Cardiac muscle cell (in vitro differentiated cells and primary cell): ENCODE data around the gene LRP8. TPM values are rescaled to one million over a fixed set of nuclear protein-coding genes. Genes with fewer than 3 reads are reported as not detected.

Source experiments
- polyA plus RNA-seq: library from polyadenylated mRNA; unstranded; fragments of >200 nt; fragmentation: Nextera tagmentation; extraction: Ambion mirVana; gene quantifications from 2 replicates; pipeline ENCODE4 v1.2.1, GENCODE V29; 2016
- total RNA-seq: library from RNA; depleted of rRNA; stranded (reverse); fragments of >200 nt; gene quantifications from 2 replicates; pipeline ENCODE4 v1.2.3, GENCODE V29; 2016

Gene LRP8
- total and polyA plus RNA-seq, 2 experiments from 2014 or later: 5.4 to 9.7 TPM

Other genes with a start within 250 kb of the LRP8 start
- not detected in 2 replicates for gene SLC1A7, start 185.4 kb downstream of the LRP8 start, total RNA-seq
- 0.15 TPM in 1 of 2 replicates, not detected in the other for gene SLC1A7, start 185.4 kb downstream of the LRP8 start, polyA plus RNA-seq
- gene CPT2, start 131.2 kb downstream of the LRP8 start, total RNA-seq: 47.1 and 60.8 TPM in 2 replicates
- gene CPT2, start 131.2 kb downstream of the LRP8 start, polyA plus RNA-seq: 52.3 and 60.1 TPM in 2 replicates
- 49.7 and 62.2 TPM in 2 replicates for gene CZIB, start 107.4 kb downstream of the LRP8 start, total RNA-seq
- 83.7 and 94.4 TPM in 2 replicates for gene CZIB, start 107.4 kb downstream of the LRP8 start, polyA plus RNA-seq
- 30.9 and 36.6 TPM in 2 replicates for gene MAGOH, start 89.6 kb downstream of the LRP8 start, total RNA-seq
- gene MAGOH, start 89.6 kb downstream of the LRP8 start, polyA plus RNA-seq: 24.6 and 27.9 TPM in 2 replicates
- not detected in 2 replicates for gene DMRTB1, start 131.3 kb upstream of the LRP8 start, total RNA-seq
- gene DMRTB1, start 131.3 kb upstream of the LRP8 start, polyA plus RNA-seq: not detected in 2 replicates